ENCODE measurements around the gene SLMAP. TPM values are rescaled to one million over a fixed set of nuclear protein-coding genes. Genes with fewer than 3 reads are reported as not detected.

Gene SLMAP
- total RNA-seq, 5 donors from 2014 or later (not counting 1 experiment from before 2014, with no cell fraction given): 57.4 to 78.8 (median 72.3) TPM

- no peaks in the 10 kb centered on the region for H3K27me3 Mint-ChIP-seq
- Histone ChIP-seq H3K27me3 (replicated peaks in 1 of 2; ENCODE audit: control insufficient read depth in 2 of 2, extremely low read depth in 1 of 2, insufficient read depth in 2 of 2, low read length in 1 of 2) (no peaks in the 10 kb centered on the region), H3K9me3 (no peaks in the 10 kb centered on the region), H3K4me3 (ENCODE audit: control insufficient read depth in 1 of 2, extremely low read depth in 1 of 2, low read length in 1 of 2) (no peak overlapping the region), H3K36me3 (ENCODE audit: control insufficient read depth in 2 of 2, extremely low read depth in 1 of 2, insufficient read depth in 1 of 2, low read length in 1 of 2) (peaks cover 5 to 55% of the 10 kb centered on the region in 2 donors), H3K27ac (ENCODE audit: low read length) (no peak overlapping the region), H3K4me1 (ENCODE audit: control insufficient read depth in 1 of 2, extremely low read depth in 1 of 2, insufficient read depth in 2 of 2, low read length in 2 of 2) (no peaks in the 10 kb centered on the region)
- POLR2A ChIA-PET: no interaction called here
- no peak for DNase-seq
- CTCF ChIA-PET: no interaction called here
- H3K36me3 Mint-ChIP-seq: peaks cover 57% of the 10 kb centered on the region
- H3K27ac Mint-ChIP-seq: no peak overlapping the region
- ATAC-seq (replicated peaks in 1 of 4): no peak
- no peaks in the 10 kb centered on the region for H3K4me1 Mint-ChIP-seq
- H3K4me3 Mint-ChIP-seq: no peak overlapping the region
- H3K9me3 Mint-ChIP-seq: no peaks in the 10 kb centered on the region
These were observed 167.0 kb downstream of the SLMAP start for GRCh38 chr3:57923101-57923500.

GRCh38 chr3:57923752-57924151, 167.6 kb downstream of the SLMAP start:
- H3K27ac Mint-ChIP-seq: no peak overlapping the region
- peaks cover 50% of the 10 kb centered on the region for H3K36me3 Mint-ChIP-seq
- no peaks in the 10 kb centered on the region for H3K27me3 ChIP-seq (replicated peaks in 1 of 2; ENCODE audit: control insufficient read depth in 2 of 2, extremely low read depth in 1 of 2, insufficient read depth in 2 of 2, low read length in 1 of 2)

GRCh38 chr3:57927166-57927565, 171.1 kb downstream of the SLMAP start:
- H3K27me3 Mint-ChIP-seq: no peaks in the 10 kb centered on the region
- H3K4me3 Mint-ChIP-seq: no peak overlapping the region
- H3K4me1 Mint-ChIP-seq: no peaks in the 10 kb centered on the region
- WGBS (ENCODE audit: insufficient coverage): 100% methylated on average over 4 of the region's 5 CpGs
- no peak for ATAC-seq (replicated peaks in 1 of 4)
- Histone ChIP-seq H3K36me3 (ENCODE audit: control insufficient read depth in 2 of 2, extremely low read depth in 1 of 2, insufficient read depth in 1 of 2, low read length in 1 of 2) (peaks cover 10 to 44% of the 10 kb centered on the region in 2 donors), H3K9me3 (no peaks in the 10 kb centered on the region), H3K4me1 (ENCODE audit: control insufficient read depth in 1 of 2, extremely low read depth in 1 of 2, insufficient read depth in 2 of 2, low read length in 2 of 2) (no peaks in the 10 kb centered on the region), H3K27me3 (replicated peaks in 1 of 2; ENCODE audit: control insufficient read depth in 2 of 2, extremely low read depth in 1 of 2, insufficient read depth in 2 of 2, low read length in 1 of 2) (no peaks in the 10 kb centered on the region), H3K4me3 (ENCODE audit: control insufficient read depth in 1 of 2, extremely low read depth in 1 of 2, low read length in 1 of 2) (no peak overlapping the region), H3K27ac (ENCODE audit: low read length) (no peak overlapping the region)
- ChIA-PET CTCF (interaction anchor here in 1 of 2 donors (0.6 kb wide), 1 partner anchor 11 kb away, joined by 6 read pairs; no protein-coding TSS in a partner anchor), POLR2A (interaction anchor here in 1 of 2 donors (0.6 kb wide), 1 partner anchor 8 kb away, joined by 3 read pairs; no protein-coding TSS in a partner anchor)
- peaks cover 52% of the 10 kb centered on the region for H3K36me3 Mint-ChIP-seq
- no peak overlapping the region for H3K27ac Mint-ChIP-seq
- H3K9me3 Mint-ChIP-seq: no peaks in the 10 kb centered on the region
- no peak for DNase-seq

More at GRCh38 chr3:57923752-57924151, 167.6 kb downstream of the SLMAP start:
- peaks cover 5 to 56% of the 10 kb centered on the region in 2 donors for H3K36me3 ChIP-seq (ENCODE audit: control insufficient read depth in 2 of 2, extremely low read depth in 1 of 2, insufficient read depth in 1 of 2, low read length in 1 of 2)
- no peak overlapping the region for H3K27ac ChIP-seq (ENCODE audit: low read length)
- POLR2A ChIA-PET: no interaction called here
- no peaks in the 10 kb centered on the region for H3K4me1 Mint-ChIP-seq
- no peaks in the 10 kb centered on the region for H3K9me3 Mint-ChIP-seq
- 80% methylated on average over 1 of the region's 2 CpGs for WGBS (ENCODE audit: insufficient coverage)
- H3K4me3 Mint-ChIP-seq: no peak overlapping the region
- CTCF ChIA-PET: interaction anchor here in 1 of 2 donors (0.5 kb wide), 1 partner anchor 44 kb away, joined by 6 read pairs; no protein-coding TSS in a partner anchor
- no peaks in the 10 kb centered on the region for H3K4me1 ChIP-seq (ENCODE audit: control insufficient read depth in 1 of 2, extremely low read depth in 1 of 2, insufficient read depth in 2 of 2, low read length in 2 of 2)
- DNase-seq (no peak), ATAC-seq (replicated peaks in 1 of 4) (no peak)
- no peaks in the 10 kb centered on the region for H3K9me3 ChIP-seq
- no peaks in the 10 kb centered on the region for H3K27me3 Mint-ChIP-seq
- H3K4me3 ChIP-seq (ENCODE audit: control insufficient read depth in 1 of 2, extremely low read depth in 1 of 2, low read length in 1 of 2): no peak overlapping the region

GRCh38 chr3:57927916-57928315, 171.8 kb downstream of the SLMAP start:
- ChIA-PET POLR2A (interaction anchor here in 1 of 2 donors (0.6 kb wide), 1 partner anchor 9 kb away, joined by 3 read pairs; no protein-coding TSS in a partner anchor), CTCF (interaction anchor here in 1 of 2 donors (0.6 kb wide), 1 partner anchor 31 kb away, joined by 4 read pairs; no protein-coding TSS in a partner anchor)
- Histone ChIP-seq H3K27ac (ENCODE audit: low read length) (no peak overlapping the region), H3K27me3 (replicated peaks in 1 of 2; ENCODE audit: control insufficient read depth in 2 of 2, extremely low read depth in 1 of 2, insufficient read depth in 2 of 2, low read length in 1 of 2) (no peaks in the 10 kb centered on the region), H3K9me3 (no peaks in the 10 kb centered on the region), H3K4me1 (ENCODE audit: control insufficient read depth in 1 of 2, extremely low read depth in 1 of 2, insufficient read depth in 2 of 2, low read length in 2 of 2) (no peaks in the 10 kb centered on the region), H3K36me3 (ENCODE audit: control insufficient read depth in 2 of 2, extremely low read depth in 1 of 2, insufficient read depth in 1 of 2, low read length in 1 of 2) (peaks cover 6 to 41% of the 10 kb centered on the region in 2 donors), H3K4me3 (ENCODE audit: control insufficient read depth in 1 of 2, extremely low read depth in 1 of 2, low read length in 1 of 2) (no peak overlapping the region)
- H3K27me3 Mint-ChIP-seq: no peaks in the 10 kb centered on the region
- no peak for ATAC-seq (replicated peaks in 1 of 4)
- DNase-seq: no peak
- no peaks in the 10 kb centered on the region for H3K9me3 Mint-ChIP-seq
- peaks cover 53% of the 10 kb centered on the region for H3K36me3 Mint-ChIP-seq
- no peaks in the 10 kb centered on the region for H3K4me1 Mint-ChIP-seq
- no peak overlapping the region for H3K27ac Mint-ChIP-seq
- H3K4me3 Mint-ChIP-seq: no peak overlapping the region
- WGBS (ENCODE audit: insufficient coverage): 92% methylated on average over 2 of the region's 3 CpGs

- no peak overlapping the region for H3K4me3 ChIP-seq (ENCODE audit: control insufficient read depth in 1 of 2, extremely low read depth in 1 of 2, low read length in 1 of 2)
- no CpG with 5 or more reads among the region's 2 CpGs for WGBS (ENCODE audit: insufficient coverage)
- H3K4me1 ChIP-seq (ENCODE audit: control insufficient read depth in 1 of 2, extremely low read depth in 1 of 2, insufficient read depth in 2 of 2, low read length in 2 of 2): no peaks in the 10 kb centered on the region
- Mint-ChIP-seq H3K36me3 (peaks cover 47% of the 10 kb centered on the region), H3K9me3 (no peaks in the 10 kb centered on the region), H3K27ac (no peak overlapping the region), H3K4me1 (no peaks in the 10 kb centered on the region), H3K4me3 (no peak overlapping the region), H3K27me3 (no peaks in the 10 kb centered on the region)
- H3K27me3 ChIP-seq (replicated peaks in 1 of 2; ENCODE audit: control insufficient read depth in 2 of 2, extremely low read depth in 1 of 2, insufficient read depth in 2 of 2, low read length in 1 of 2): no peaks in the 10 kb centered on the region
- ATAC-seq (replicated peaks in 1 of 4) (no peak), DNase-seq (no peak)
- H3K9me3 ChIP-seq: no peaks in the 10 kb centered on the region
- POLR2A ChIA-PET: interaction anchor here in 1 of 2 donors (0.6 kb wide), 1 partner anchor 139 kb away, joined by 7 read pairs; no protein-coding TSS in a partner anchor
- H3K36me3 ChIP-seq (ENCODE audit: control insufficient read depth in 2 of 2, extremely low read depth in 1 of 2, insufficient read depth in 1 of 2, low read length in 1 of 2): peaks cover 5 to 36% of the 10 kb centered on the region in 2 donors
- CTCF ChIA-PET: no interaction called here
- no peak overlapping the region for H3K27ac ChIP-seq (ENCODE audit: low read length)
These were observed 172.4 kb downstream of the SLMAP start for GRCh38 chr3:57928511-57928910.

GRCh38 chr3:57929988-57930387, 173.9 kb downstream of the SLMAP start:
- DNase-seq (no peak), ATAC-seq (replicated peaks in 1 of 4) (no peak)
- ChIA-PET POLR2A (no interaction called here), CTCF (no interaction called here)
- no peak overlapping the region for H3K4me3 ChIP-seq (ENCODE audit: control insufficient read depth in 1 of 2, extremely low read depth in 1 of 2, low read length in 1 of 2)
- Mint-ChIP-seq H3K4me3 (no peak overlapping the region), H3K27me3 (no peaks in the 10 kb centered on the region), H3K4me1 (no peaks in the 10 kb centered on the region), H3K9me3 (no peaks in the 10 kb centered on the region), H3K27ac (no peak overlapping the region), H3K36me3 (peaks cover 35% of the 10 kb centered on the region)
- no peaks in the 10 kb centered on the region for H3K4me1 ChIP-seq (ENCODE audit: control insufficient read depth in 1 of 2, extremely low read depth in 1 of 2, insufficient read depth in 2 of 2, low read length in 2 of 2)
- H3K27ac ChIP-seq (ENCODE audit: low read length): no peak overlapping the region
- H3K9me3 ChIP-seq: no peaks in the 10 kb centered on the region
- 38% methylated on average over 1 of the region's 2 CpGs for WGBS (ENCODE audit: insufficient coverage)
- H3K27me3 ChIP-seq (replicated peaks in 1 of 2; ENCODE audit: control insufficient read depth in 2 of 2, extremely low read depth in 1 of 2, insufficient read depth in 2 of 2, low read length in 1 of 2): no peaks in the 10 kb centered on the region
- peaks cover 5 to 26% of the 10 kb centered on the region in 2 donors for H3K36me3 ChIP-seq (ENCODE audit: control insufficient read depth in 2 of 2, extremely low read depth in 1 of 2, insufficient read depth in 1 of 2, low read length in 1 of 2)

- no peak for ATAC-seq (replicated peaks in 1 of 4)
- Mint-ChIP-seq H3K9me3 (no peaks in the 10 kb centered on the region), H3K4me1 (no peaks in the 10 kb centered on the region), H3K4me3 (no peak overlapping the region), H3K36me3 (peaks cover 18% of the 10 kb centered on the region), H3K27me3 (no peaks in the 10 kb centered on the region), H3K27ac (no peak overlapping the region)
- no peaks in the 10 kb centered on the region for H3K27me3 ChIP-seq (replicated peaks in 1 of 2; ENCODE audit: control insufficient read depth in 2 of 2, extremely low read depth in 1 of 2, insufficient read depth in 2 of 2, low read length in 1 of 2)
- no peak overlapping the region for H3K4me3 ChIP-seq (ENCODE audit: control insufficient read depth in 1 of 2, extremely low read depth in 1 of 2, low read length in 1 of 2)
- no peak for DNase-seq
- no peaks in the 10 kb centered on the region for H3K4me1 ChIP-seq (ENCODE audit: control insufficient read depth in 1 of 2, extremely low read depth in 1 of 2, insufficient read depth in 2 of 2, low read length in 2 of 2)
- H3K27ac ChIP-seq (ENCODE audit: low read length): no peak overlapping the region
- WGBS (ENCODE audit: insufficient coverage): no CpG with 5 or more reads among the region's 2 CpGs
- POLR2A ChIA-PET: no interaction called here
- H3K36me3 ChIP-seq (ENCODE audit: control insufficient read depth in 2 of 2, extremely low read depth in 1 of 2, insufficient read depth in 1 of 2, low read length in 1 of 2): peaks cover 4 to 5% of the 10 kb centered on the region in 2 donors
- no peaks in the 10 kb centered on the region for H3K9me3 ChIP-seq
- CTCF ChIA-PET: no interaction called here
These were observed 177.5 kb downstream of the SLMAP start for GRCh38 chr3:57933602-57934001.

All from T-cell (primary cell).